ENCODE results near the gene DNAJC17. TPM values are rescaled to one million over a fixed set of nuclear protein-coding genes. Genes with fewer than 3 reads are reported as not detected.

DNAJC17 gene
- total and polyA plus RNA-seq, 2 donors from 2014 or later = 41.6 to 56.7 TPM

DNA sequence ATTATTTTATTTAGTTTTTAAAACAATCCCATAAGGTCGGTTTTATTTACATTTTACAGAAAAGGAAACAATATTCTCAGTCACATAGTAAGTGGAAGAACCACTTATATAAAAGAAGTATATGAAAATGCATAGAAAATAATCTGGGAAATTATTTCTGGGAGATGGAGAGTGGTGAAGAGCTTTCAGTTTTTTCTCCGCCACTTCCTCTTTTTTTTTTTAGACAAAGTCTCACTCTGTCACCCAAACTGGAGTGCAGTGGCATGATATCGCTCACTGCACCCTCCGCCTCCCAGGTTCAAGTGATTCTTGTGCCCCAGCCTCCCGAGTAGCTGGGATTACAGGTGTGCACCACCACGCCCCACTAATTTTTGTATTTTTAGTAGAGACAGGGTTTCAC lies 91.1 kb downstream of the DNAJC17 start:
- no peaks in the 10 kb centered on the region for H3K4me1 ChIP-seq (ENCODE audit: control insufficient read depth in 2 of 3, insufficient read depth in 2 of 3, low read depth in 1 of 3, low read length in 3 of 3)
- DNase-seq (no peak), FAIRE-seq (no peak)
- no peak overlapping the region for H3K27ac ChIP-seq (ENCODE audit: low read depth in 2 of 2, low read length in 2 of 2)
- no peak overlapping the region for H3K4me3 ChIP-seq (ENCODE audit: low read length in 3 of 3)
- TF ChIP-seq, protein P1, sequence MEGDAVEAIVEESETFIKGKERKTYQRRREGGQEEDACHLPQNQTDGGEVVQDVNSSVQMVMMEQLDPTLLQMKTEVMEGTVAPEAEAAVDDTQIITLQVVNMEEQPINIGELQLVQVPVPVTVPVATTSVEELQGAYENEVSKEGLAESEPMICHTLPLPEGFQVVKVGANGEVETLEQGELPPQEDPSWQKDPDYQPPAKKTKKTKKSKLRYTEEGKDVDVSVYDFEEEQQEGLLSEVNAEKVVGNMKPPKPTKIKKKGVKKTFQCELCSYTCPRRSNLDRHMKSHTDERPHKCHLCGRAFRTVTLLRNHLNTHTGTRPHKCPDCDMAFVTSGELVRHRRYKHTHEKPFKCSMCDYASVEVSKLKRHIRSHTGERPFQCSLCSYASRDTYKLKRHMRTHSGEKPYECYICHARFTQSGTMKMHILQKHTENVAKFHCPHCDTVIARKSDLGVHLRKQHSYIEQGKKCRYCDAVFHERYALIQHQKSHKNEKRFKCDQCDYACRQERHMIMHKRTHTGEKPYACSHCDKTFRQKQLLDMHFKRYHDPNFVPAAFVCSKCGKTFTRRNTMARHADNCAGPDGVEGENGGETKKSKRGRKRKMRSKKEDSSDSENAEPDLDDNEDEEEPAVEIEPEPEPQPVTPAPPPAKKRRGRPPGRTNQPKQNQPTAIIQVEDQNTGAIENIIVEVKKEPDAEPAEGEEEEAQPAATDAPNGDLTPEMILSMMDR (IDR thresholded peaks at IDR 0.05; ENCODE audit: borderline replicate concordance, extremely low read depth, insufficient read depth) = no peak
- intact Hi-C loops (cut with DNase I) = no loop called here
- no peak overlapping the region for H3K9ac ChIP-seq (ENCODE audit: low read length in 3 of 3)
- no peaks in the 10 kb centered on the region for H3K27me3 ChIP-seq (ENCODE audit: control insufficient read depth, insufficient read depth, low read length)
- no peaks in the 10 kb centered on the region for H3K9me3 ChIP-seq (ENCODE audit: control insufficient read depth in 2 of 3, insufficient read depth in 1 of 3, low read length in 3 of 3)
- H3K36me3 ChIP-seq (ENCODE audit: control insufficient read depth in 2 of 3, insufficient read depth in 3 of 3, low read length in 3 of 3) = no peaks in the 10 kb centered on the region

Other genes with a start within 250 kb of the DNAJC17 start
- gene CCDC32, start 242.4 kb downstream of the DNAJC17 start, total RNA-seq = 34.4 TPM
- 35.9 TPM for gene CCDC32, start 242.4 kb downstream of the DNAJC17 start, polyA plus RNA-seq (ENCODE audit: insufficient read depth, low read depth, low replicate concordance)
- 9.8 TPM for gene RPUSD2, start 238.2 kb downstream of the DNAJC17 start, total RNA-seq
- 12.7 TPM for gene RPUSD2, start 238.2 kb downstream of the DNAJC17 start, polyA plus RNA-seq (ENCODE audit: insufficient read depth, low read depth, low replicate concordance)
- 1.1 TPM for gene KNL1, start 213.2 kb downstream of the DNAJC17 start, total RNA-seq
- gene KNL1, start 213.2 kb downstream of the DNAJC17 start, polyA plus RNA-seq (ENCODE audit: insufficient read depth, low read depth, low replicate concordance) = 2.5 TPM
- gene RAD51, start 112.3 kb downstream of the DNAJC17 start, total RNA-seq = 1.1 TPM
- not detected for gene RAD51, start 112.3 kb downstream of the DNAJC17 start, polyA plus RNA-seq (ENCODE audit: insufficient read depth, low read depth, low replicate concordance)
- gene RMDN3, start 52.2 kb downstream of the DNAJC17 start, total RNA-seq = 38.2 TPM
- gene RMDN3, start 52.2 kb downstream of the DNAJC17 start, polyA plus RNA-seq (ENCODE audit: insufficient read depth, low read depth, low replicate concordance) = 34.9 TPM
- gene GCHFR, start 43.4 kb downstream of the DNAJC17 start, total RNA-seq = 15.4 TPM
- gene GCHFR, start 43.4 kb downstream of the DNAJC17 start, polyA plus RNA-seq (ENCODE audit: insufficient read depth, low read depth, low replicate concordance) = 145 TPM
- gene C15orf62, start 37.5 kb downstream of the DNAJC17 start, total RNA-seq = 1.4 TPM
- gene C15orf62, start 37.5 kb downstream of the DNAJC17 start, polyA plus RNA-seq (ENCODE audit: insufficient read depth, low read depth, low replicate concordance) = 0.47 TPM
- 18.7 TPM for gene ZFYVE19, start 384 bp downstream of the DNAJC17 start, total RNA-seq
- gene ZFYVE19, start 384 bp downstream of the DNAJC17 start, polyA plus RNA-seq (ENCODE audit: insufficient read depth, low read depth, low replicate concordance) = 37.5 TPM
- gene PPP1R14D, start 21.2 kb upstream of the DNAJC17 start, total RNA-seq = not detected
- gene PPP1R14D, start 21.2 kb upstream of the DNAJC17 start, polyA plus RNA-seq (ENCODE audit: insufficient read depth, low read depth, low replicate concordance) = 4.0 TPM
- 114 TPM for gene SPINT1, start 36.6 kb upstream of the DNAJC17 start, total RNA-seq
- gene SPINT1, start 36.6 kb upstream of the DNAJC17 start, polyA plus RNA-seq (ENCODE audit: insufficient read depth, low read depth, low replicate concordance) = 112 TPM
- gene RHOV, start 66.8 kb upstream of the DNAJC17 start, total RNA-seq = 3.0 TPM
- gene RHOV, start 66.8 kb upstream of the DNAJC17 start, polyA plus RNA-seq (ENCODE audit: insufficient read depth, low read depth, low replicate concordance) = 4.6 TPM
- gene VPS18, start 87.0 kb upstream of the DNAJC17 start, total RNA-seq = 28.1 TPM
- gene VPS18, start 87.0 kb upstream of the DNAJC17 start, polyA plus RNA-seq (ENCODE audit: insufficient read depth, low read depth, low replicate concordance) = 21.9 TPM
- gene DLL4, start 121.9 kb upstream of the DNAJC17 start, total RNA-seq = 9.4 TPM
- gene DLL4, start 121.9 kb upstream of the DNAJC17 start, polyA plus RNA-seq (ENCODE audit: insufficient read depth, low read depth, low replicate concordance) = 5.8 TPM
- 4.7 TPM for gene CHAC1, start 146.0 kb upstream of the DNAJC17 start, total RNA-seq
- 21.1 TPM for gene CHAC1, start 146.0 kb upstream of the DNAJC17 start, polyA plus RNA-seq (ENCODE audit: insufficient read depth, low read depth, low replicate concordance)